ENCODE measurements around the gene PLEKHO2.
"Not testable (repeated sequence)": the region's sequence is repeated elsewhere in the genome, so short reads cannot be mapped to it uniquely, and the experiment has no call there.

PLEKHO2 gene, protein sequence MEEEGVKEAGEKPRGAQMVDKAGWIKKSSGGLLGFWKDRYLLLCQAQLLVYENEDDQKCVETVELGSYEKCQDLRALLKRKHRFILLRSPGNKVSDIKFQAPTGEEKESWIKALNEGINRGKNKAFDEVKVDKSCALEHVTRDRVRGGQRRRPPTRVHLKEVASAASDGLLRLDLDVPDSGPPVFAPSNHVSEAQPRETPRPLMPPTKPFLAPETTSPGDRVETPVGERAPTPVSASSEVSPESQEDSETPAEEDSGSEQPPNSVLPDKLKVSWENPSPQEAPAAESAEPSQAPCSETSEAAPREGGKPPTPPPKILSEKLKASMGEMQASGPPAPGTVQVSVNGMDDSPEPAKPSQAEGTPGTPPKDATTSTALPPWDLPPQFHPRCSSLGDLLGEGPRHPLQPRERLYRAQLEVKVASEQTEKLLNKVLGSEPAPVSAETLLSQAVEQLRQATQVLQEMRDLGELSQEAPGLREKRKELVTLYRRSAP

DNA sequence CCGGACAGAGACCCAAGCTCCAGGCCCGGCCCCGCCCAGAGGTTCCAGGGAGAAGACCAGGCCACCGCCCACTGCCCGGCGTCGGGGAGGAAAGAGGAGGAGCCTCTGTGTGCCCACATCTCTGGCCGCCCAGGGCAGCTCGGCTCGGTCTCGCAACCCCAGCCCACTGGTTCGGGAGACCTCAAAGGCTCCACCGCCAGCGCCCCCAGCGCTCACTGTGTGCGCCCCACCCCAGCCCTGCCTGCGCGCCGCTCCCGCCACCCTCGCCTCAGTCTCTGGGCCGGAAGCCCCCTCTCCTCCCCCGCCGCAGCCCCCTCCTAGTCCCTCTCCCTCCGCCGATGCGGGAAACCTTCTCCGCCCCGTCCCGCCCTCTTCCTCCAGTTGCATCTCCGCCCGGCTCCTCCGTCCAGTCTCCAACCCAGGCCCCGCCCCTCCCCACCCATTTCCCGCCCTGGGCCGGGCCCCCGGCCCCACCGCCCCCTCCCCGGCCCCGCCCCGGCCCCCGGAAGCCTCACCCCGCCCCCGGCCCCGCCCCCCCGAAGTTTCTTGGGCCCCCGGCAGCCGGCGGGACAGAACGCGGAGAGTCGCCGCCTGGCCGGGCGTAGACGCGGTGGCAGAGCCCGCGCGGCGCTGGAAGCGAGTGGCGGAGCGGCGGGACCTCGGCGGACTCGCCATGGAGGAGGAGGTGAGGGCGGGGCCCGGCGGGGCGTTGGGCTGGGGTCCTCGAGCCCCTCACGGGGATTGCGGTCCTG lies at the start of gene PLEKHO2:
PLEKHO2 (plus strand) TSS at position 572 of the 752 bp plus-strand sequence; CDS start at position 674, 102 bp downstream.
- peak; percentile 87 for DNase-seq (ENCODE audit: low read depth)

DNA sequence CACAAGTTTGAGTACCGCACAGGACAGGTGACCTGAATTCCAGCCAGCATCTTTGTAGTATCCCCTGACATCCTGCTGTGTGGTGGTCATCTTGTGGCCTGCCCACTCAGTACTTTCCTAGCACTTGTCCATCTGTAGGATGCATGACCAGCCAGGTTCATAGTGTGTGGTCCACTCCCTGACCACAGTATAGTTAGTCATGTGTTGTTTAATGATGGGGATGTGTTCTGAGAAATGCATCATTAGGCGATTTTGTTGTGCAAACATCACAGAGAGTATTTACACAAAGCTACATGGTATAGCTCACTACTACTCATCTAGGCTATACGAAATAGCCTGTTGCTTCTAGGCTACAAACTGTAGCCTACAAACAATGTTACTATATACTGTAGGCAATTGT lies 49.4 kb upstream of the PLEKHO2 start:
- DNase-seq (ENCODE audit: low read depth) = no peak

DNA sequence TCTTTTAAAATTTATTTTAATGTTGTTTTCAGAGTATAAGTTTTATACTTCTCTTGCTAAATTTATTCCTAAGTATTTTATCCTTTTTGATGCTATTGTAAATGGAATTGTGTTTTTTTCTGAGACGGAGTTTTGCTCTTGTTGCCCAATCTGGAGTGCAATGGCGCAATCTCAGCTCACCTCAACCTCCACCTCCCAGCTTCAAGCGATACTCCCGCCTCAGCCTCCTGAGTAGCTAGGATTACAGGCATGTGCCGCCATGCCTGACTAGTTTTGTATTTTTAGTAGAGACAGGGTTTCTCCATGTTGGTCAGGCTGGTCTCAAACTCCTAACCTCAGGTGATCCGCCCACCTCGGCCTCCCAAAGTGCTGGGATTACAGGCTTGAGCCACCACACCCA lies 46.4 kb upstream of the PLEKHO2 start:
- not testable (repeated sequence) for DNase-seq (ENCODE audit: low read depth)

DNA sequence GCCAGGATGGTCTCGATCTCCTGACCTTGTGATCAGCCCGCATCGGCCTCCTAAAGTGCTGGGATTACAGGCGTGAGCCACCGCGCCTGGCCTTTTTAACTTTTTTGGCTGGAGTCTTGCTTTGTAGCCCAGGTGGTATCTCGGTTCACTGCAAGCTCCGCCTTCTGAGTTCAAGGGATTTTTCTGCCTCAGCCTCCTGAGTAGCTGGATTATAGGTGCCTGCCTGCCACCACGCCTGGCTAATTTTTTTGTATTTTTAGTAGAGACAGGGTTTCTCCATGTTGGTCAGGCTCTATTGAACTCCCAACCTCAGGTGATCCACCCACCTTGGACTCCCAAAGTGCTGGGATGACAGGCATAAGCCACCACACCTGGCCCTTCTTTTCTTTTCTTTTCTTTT lies 45.8 kb upstream of the PLEKHO2 start:
- DNase-seq (ENCODE audit: low read depth) = not testable (repeated sequence)

DNA sequence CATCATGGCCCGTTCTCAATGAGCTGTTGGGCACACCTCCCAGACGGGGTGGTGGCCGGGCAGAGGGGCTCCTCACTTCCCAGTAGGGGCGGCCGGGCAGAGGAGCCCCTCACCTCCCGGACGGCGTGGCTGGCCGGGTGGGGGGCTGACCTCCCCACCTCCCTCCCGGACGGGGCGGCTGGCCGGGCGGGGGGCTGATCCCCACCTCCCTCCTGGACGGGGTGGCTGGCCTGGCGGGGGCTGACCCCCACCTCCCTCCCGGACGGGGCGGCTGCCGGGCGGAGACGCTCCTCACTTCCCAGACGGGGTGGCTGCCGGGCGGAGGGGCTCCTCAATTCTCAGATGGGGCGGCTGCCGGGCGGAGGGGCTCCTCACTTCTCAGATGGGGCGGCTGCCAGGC lies 42.8 kb upstream of the PLEKHO2 start:
- not testable (repeated sequence) for DNase-seq (ENCODE audit: low read depth)

DNA sequence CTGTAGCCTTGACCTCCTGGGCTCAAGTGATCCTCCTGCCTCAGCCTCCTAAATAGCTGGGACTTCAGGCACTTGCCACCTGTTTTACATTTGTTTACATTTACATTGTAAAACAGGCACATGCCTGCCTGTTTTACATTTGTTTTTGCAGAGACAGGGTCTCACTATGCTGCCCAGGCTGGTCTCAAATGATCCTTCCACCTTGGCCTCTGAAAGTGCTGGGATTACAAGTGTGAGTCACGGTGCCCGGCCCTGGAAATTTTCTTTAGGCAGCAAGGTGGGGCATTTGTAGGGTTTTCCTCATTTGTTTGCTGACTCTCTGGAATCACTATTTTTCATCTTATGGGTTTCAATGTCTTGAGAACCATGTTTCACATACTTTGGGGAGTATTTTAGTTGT lies 41.2 kb upstream of the PLEKHO2 start:
- DNase-seq (ENCODE audit: low read depth) = no peak

DNA sequence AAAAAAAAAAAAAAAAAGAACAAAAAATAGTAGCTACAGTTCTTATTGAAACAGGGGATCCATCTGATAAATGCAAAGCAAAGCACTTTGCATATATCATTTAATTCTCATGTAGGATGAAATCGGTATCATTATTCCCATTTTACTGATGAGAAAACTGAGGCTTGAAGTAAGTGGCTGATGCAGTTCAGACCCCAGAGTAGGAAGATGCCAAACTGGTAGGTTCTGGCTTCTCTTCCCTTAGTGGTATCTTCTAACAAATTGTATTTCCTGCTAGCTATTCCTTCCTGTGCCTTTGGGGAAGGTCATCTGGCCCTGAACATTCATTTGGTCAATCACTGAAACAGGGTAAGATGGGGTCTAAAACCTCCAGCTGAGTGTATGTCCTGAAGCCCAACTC lies 38.2 kb upstream of the PLEKHO2 start:
- DNase-seq (ENCODE audit: low read depth) = no peak

DNA sequence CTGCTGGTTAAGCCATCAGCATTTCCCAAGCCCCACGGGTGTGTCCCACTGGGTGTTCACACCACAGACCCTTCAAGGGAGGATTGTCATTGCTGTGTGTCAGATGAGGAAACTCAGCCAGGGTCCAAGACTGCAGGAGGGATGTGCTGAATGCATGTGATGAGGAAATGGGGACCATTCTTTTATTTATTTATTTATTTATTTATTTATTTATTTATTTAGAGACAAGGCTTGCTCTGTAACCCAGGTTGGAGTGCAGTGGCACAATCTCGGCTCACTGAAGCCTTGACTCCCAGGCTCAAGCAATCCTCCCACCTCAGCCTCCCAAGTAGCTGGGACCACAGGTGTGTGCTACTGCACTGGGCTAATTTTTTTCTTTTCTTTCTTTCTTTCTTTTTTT lies 37.1 kb upstream of the PLEKHO2 start:
- no peak for DNase-seq (ENCODE audit: low read depth)

DNA sequence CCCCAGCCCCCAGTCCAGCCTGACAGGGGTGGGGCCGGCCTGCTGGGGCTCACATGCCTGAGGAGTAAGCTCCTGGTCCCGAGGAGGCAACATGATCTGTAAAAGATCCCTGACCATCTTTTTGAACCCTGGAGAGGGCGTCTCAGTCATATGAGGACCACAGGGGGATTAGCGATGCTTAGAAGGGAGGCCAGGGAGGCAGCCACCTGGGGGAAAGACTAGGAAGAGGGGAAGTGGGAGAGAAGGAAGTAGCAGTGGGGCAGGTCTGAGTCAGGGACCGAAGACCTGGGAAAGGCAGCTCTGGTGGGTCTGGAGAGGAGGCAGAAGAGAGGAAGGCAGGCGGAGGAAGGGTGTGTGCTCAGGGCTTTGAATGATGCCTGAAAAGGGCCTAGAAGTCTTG lies 35.2 kb upstream of the PLEKHO2 start:
- no peak for DNase-seq (ENCODE audit: low read depth)

DNA sequence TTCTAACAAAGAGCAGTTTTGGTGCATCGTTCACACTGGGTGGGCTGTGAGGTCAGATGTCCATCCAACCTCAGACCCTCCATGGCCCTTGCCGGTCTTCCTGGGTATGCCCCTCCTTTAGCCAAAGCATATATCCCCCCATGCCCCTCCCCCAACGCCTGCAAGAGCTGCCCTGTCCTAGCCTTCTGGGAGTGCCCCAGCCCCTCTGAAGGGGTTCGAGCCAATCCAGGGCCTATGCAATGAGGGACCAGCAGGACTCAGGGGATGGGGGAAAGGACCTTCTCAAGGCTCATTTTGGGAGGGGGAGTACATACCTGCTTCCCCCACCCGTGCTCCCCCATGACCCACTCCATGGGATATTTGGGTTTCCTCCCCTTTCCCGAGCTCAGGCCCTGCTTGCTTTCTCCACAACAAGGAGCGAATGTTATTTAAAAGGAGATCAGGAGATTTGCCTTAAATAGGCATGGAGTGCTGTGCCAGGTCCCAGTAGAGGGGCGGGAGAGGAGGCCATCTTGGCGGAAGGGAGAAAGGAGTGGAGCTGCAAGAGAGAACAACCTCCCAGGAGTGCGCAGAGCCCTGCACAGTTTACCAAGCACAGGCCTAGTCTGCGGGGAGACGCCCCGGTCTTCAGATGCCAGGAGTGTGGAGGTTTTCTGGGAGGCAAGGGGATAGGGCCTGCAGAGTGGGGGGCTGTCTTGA lies 34.5 kb upstream of the PLEKHO2 start:
- no peak for DNase-seq (ENCODE audit: low read depth)

DNA sequence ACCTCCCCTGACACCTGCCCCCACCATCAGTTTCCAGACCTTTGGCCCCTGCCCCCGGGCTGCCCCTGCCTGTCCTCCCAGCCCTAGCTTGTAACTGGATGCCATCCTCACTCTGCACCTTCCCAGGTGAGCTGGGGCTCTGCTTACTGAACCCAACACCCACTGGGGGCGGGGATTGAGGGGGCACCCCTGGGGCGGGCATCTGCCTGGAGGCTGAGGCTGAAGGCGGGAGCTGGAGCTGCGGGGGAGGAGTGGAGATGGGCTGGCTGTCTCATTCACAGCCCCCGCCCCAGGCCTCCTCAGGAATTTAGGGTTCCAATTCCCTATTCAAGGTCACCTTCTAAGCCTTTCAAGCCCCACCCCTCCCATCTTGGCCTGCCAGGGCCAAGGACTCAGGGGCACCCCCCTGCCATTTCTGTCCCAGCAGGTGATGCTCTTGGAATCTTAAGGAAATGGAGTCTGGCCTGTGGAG lies 33.9 kb upstream of the PLEKHO2 start:
- no peak for DNase-seq (ENCODE audit: low read depth)

DNA sequence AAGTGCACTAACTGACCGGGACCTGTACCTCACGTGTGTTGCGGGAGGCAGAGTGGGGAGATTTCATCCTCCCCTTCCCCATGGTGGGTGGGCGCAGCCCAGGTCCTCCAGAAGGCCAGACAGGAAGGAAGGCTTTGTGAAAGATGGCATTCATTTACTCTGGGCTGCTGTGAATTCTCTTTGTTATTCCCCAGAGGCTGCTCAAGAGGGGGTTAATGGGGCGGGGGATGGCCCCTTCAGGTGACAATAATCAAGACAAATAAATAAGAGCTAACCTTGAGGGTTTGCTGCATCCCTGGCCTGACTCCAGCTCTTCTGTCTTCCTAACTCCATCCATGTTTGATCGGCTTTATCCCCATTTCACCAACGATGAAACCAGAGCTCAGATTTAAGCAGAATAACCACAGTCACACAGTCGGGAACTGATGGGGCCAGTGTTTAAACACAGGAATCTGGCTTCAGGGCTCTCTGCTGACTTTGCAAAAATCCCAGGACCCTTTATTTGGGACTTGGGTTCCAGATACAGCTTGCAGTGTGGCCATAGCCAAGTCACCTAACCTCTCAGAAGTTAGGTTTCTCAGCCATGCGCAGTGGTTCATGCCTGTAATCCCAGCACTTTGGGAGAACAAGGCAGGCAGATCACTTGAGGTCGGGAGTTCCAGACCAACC lies 32.8 kb upstream of the PLEKHO2 start:
- no peak for DNase-seq (ENCODE audit: low read depth)

DNA sequence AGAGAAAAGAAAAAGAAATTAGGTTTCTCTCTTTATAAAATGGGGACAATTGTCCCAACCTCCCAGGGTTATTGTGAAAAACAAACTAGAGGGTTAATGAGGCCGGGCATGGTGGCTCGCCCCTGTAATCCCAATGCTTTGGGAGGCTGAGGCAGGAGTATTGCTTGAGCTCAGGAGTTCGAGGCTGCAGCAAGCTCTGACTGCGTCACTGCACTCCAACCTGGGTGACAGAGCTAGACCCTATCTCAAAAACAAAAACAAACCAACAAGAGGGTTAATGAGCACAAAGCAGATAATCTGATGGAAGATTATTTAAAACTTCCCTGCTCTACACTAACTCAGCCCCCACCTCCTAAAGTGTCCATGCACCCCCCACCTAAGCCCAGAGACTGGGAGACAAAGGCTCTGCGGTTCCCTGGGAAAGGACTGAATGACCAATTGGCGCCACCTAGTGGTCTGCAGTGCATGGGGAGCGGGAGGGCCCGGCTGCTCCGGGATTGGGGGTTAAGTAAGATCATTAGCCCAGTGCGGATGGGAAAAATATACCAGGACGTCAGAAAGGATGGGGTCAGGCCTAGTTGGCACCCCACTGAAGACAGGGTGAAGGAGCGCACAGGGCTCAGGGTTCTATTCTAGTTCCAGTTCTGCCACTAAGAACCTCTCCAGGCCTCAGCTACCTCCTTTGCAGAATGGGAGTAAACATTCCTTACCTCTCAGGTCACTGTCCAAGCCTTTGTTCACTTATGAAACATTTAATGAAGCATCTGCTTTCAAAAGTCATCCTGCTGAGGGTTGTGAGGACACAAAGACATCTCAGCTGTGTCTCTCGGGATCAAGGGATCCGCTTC lies 31.8 kb upstream of the PLEKHO2 start:
- DNase-seq (ENCODE audit: low read depth) = peak; percentile 40

DNA sequence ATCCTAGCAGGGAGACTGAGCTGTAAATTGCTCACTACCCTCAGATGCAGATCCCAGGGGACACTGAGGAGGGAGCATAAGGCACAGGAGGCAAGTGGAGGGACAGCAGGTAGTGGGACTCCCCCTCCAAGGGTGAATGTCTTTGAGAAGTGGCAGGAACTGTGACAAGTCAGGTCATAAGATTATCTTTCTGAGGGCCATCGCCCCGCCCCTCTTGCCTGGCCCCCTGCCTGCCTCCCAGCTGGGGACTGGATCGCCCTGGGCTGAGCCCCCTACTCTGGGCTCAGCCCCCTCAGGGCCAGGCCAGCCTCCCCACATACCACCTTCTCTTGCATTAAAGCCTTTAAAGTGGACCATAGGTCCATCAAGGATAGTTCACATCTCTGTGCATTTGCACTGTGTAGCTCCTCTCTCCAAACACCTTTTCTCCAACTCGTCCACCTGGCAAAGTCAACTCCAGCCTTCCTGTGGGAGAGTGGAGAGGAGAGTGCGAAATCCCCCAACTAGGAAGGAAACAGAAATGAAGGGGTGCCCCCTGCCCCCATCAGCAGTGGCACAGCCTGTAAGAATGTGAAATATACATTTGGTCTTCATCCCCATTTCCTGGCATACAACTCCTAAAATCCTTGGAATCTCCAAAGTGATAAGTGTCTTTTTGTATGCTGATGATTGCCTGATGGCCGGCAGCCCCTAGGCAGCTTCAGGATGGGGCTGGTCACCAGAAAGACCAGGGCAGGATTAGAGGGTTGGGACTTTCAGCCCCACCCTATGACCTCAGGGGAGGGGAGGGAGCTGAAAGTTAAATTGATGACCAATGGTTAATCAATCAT lies 31.0 kb upstream of the PLEKHO2 start:
- no peak for DNase-seq (ENCODE audit: low read depth)

DNA sequence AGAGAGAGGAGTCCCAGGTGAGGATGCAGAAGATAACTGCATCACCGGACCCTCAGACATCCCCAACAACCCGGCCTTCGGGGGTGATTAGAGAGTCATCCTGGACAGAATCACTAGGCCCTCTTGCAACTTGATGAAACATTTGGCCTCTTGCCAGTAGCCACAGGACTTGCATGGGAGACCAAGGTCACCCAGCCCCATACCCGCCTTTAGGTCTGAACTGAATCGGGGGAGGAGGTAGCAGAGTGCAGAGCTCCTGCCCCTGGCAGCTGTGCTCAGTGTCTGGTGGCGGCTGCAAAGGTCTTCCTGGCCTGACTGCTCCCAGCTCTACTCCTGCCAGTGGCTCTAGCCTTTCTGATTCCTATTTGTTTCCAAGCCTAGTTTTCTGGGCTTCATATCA lies 28.6 kb upstream of the PLEKHO2 start:
- DNase-seq (ENCODE audit: low read depth) = no peak

DNA sequence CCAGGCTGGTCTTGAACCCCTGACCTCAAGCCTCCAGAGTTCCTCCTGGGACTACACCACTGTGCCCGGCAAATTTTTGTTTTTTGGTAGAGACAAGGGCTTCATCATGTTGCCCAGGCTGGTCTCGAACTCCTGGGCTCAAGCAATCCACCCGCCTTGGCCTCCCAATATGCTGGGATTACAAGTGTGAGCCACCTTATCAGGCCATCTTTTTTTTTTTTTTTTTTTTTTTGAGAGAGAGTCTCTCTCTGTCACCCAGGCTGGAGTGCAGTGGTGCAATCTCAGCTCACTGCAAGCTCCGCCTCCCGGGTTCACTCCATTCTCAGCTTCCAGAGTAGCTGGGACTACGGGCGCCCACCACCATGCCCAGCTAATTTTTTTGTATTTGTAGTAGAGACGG lies 27.4 kb upstream of the PLEKHO2 start:
- DNase-seq (ENCODE audit: low read depth) = not testable (repeated sequence)

DNA sequence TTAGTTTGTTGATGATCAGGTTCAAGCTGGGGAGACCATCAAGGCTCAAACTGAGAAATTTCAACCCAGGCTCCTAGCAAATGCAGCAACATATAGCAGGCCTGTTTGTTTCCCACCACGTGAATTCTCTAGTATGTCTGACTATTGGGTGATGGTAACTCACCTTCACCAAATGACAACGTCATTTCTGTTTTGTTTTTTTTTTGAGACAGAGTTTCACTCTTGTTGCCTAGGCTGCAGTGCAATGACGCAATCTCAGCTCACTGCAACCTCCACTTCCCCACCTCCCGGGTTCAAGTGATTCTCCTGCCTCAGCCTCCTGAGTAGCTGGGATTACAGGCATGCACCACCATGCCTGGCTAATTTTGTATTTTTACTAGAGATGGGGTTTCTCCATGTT lies 26.8 kb upstream of the PLEKHO2 start:
- DNase-seq (ENCODE audit: low read depth) = not testable (repeated sequence)

DNA sequence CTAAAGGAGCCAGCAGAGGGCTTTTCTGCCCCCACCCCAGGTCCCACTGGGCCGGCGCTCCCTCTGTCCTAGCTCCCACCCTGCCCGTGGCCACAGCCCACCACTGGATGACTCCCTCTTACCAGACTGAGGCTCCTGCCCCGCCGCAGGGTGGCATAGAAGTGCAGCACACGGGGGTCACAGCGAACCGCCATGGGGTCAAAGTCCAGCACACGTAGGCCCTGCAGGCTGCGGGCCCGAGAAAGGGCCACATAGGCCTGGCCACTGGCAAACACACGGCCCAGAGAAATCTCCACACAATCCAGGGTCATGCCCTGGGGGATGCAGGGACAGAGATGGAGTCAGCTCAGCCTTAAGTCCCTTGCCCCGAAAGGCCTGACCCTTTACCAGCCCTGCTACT lies 25.3 kb upstream of the PLEKHO2 start:
- DNase-seq (ENCODE audit: low read depth) = no peak

DNA sequence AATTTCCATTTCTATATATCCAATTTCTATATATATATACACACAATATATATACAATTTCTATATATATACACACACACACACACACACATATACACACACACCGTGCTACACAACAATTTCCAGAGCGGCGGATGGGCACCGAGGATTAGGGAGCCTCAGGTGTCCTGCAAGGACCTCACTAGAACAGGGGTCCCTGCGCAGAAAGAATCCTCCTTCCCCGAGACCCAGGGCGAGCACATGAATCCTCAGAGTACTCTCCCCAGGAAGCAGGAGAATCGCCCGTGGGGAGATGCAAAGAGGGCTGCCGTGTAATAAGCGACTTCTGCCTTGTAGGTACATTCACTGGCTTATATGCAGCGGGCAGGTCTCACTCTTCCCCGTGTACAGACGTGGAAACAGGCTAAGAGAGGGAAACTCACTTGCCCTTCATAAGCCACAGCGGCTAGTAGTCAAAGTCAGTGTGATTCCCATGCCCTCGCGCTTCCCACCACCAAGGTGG lies 16.7 kb upstream of the PLEKHO2 start:
- DNase-seq (ENCODE audit: low read depth) = no peak

Data from GM04504 (cell line).